Epithelial cell of esophagus (primary cell): ENCODE data around the gene TNNC1.
A peak's percentile ranks its signal among the peaks of the same experiment; 100 is the strongest.

Source experiments
- DNase-seq: peaks from one replicate; pipeline ENCODE4 v3.0.0; 2010; ENCODE audit warnings: low read depth
- H3K4me3 ChIP-seq: 2 replicates; pipeline ENCODE4 v1.5.1; 2011; ENCODE audit warnings: mild to moderate bottlenecking, low read length, control low read depth
- TF ChIP-seq, protein P1 (sequence below): IDR thresholded peaks from 2 replicates; pipeline ENCODE4 v1.5.1; 2011; ENCODE audit warnings: low read depth, mild to moderate bottlenecking, low read length, control low read depth, inconsistent platforms; ENCODE audit not compliant: insufficient read depth; ENCODE audit errors: missing control alignments

The TNNC1 gene

DNA sequence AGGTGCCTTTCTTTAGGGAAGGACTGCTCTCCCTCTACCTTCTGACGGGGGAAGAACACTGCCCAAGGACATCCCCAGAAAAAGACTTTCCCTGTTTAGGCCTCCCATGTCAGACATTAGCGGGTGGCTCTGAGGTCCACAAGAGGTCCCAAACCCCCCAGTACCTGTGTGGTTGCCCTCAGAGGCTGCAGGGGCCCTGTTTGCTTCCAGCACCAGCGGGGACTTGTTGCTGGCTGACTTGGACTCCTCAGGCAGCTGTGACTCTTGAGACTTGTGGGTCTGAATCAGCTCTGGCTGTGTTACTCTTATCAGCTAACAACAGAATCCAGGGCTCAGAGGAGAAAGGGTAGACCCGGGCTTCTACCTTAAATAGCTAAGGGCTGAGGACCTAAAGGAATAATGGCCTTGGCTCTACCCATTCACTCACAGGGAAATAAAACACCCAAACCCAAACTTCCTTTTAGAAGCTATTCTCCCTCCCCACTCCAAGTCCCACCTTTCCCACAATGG lies 48.2 kb downstream of the TNNC1 start:
- H3K4me3 ChIP-seq = peak overlapping the region; percentile 37
- TF ChIP-seq, protein P1, sequence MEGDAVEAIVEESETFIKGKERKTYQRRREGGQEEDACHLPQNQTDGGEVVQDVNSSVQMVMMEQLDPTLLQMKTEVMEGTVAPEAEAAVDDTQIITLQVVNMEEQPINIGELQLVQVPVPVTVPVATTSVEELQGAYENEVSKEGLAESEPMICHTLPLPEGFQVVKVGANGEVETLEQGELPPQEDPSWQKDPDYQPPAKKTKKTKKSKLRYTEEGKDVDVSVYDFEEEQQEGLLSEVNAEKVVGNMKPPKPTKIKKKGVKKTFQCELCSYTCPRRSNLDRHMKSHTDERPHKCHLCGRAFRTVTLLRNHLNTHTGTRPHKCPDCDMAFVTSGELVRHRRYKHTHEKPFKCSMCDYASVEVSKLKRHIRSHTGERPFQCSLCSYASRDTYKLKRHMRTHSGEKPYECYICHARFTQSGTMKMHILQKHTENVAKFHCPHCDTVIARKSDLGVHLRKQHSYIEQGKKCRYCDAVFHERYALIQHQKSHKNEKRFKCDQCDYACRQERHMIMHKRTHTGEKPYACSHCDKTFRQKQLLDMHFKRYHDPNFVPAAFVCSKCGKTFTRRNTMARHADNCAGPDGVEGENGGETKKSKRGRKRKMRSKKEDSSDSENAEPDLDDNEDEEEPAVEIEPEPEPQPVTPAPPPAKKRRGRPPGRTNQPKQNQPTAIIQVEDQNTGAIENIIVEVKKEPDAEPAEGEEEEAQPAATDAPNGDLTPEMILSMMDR = no peak
- peak; percentile 47 for DNase-seq

DNA sequence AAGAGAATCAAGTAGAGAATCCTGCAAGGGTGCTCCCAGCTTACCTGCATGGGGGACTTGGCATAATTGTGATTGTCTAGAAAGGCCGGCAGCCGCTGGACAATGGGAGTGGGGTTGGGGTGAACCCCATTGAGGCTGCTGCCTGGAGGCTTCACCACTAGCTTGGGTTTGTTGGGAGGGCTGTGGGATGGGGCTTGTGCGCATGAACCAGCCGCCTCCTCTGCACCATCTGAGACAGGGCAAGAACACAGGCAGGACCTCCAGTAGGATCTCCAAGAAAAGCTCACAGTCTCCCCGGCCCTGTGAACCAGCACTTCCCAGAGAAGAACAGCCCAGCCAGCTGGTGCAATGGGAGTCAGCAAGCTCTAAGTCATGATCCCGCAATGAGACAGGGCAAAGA lies 48.8 kb downstream of the TNNC1 start:
- DNase-seq = no peak
- TF ChIP-seq, protein P1 = no peak
- no peak overlapping the region for H3K4me3 ChIP-seq

DNA sequence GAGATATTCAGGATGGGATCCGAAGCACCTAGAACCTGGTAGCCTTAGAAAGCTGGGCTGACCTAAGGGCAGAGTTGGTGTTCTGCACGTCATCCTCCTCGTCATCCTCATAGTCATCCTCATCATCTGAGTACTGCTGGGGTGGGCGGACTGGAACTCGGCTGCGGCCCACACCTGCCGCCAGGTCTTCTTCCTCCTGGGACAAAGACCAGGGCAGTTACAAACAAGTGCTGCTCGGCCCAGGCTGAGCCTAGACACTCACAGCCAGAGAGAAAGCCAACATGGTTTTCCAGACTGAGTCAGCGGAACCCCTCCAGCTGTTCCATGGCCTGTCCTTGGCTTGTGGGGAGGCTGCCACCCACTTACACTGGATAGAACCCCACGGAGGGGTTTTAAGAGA lies 49.5 kb downstream of the TNNC1 start:
- no peak overlapping the region for H3K4me3 ChIP-seq

DNA sequence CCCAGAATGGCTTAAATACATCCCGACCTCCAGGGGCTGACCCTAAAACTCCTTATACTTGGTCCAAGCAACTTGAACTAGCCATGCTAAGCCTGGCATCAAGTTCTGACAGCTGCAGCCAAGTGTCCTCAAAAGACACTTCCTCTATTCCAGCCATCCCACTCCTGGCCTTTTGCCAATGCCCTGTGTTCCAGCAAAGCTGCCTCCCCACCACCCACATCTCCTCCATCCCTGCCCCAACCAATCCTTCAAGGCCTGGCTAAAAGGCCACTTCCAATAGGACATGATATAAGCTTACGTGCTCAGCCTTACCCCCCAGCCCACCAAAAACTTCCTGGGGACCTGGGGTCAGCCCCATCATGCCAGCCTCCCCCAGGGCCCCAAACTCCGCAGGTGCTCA lies 49.9 kb downstream of the TNNC1 start:
- no peak overlapping the region for H3K4me3 ChIP-seq
- TF ChIP-seq, protein P1 = no peak
- DNase-seq = no peak

More for the DNA sequence above, 49.5 kb downstream of the TNNC1 start:
- no peak for DNase-seq
- TF ChIP-seq, protein P1 = no peak

DNA sequence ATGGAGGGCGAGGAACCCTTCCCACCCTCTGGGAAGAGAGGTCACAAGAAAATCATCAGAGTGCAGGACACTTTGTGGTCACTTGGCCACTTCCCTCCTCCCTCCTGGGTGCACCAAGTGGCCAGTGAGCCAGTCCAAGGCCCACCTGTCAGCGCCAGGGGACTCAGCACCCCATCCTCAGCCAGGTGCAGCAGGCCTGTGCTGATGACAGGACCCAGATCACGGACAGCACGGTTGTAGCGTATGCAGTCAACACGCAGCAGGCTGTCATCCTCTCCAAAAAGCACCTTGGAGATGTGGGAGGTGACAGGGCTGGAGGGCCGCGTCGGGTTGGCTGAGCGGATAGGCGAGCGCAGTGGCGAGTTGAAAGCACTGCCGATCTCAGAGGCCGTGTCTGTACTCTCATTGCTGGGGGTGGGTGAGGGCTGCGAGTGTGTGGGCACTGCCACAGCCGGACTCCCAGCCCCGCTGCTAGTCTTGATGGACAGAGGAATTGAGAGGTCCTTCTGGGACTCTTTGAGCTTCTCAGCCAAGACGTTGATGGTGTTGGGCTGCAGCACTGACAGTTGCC lies 50.5 kb downstream of the TNNC1 start:
- no peak for DNase-seq
- H3K4me3 ChIP-seq = no peak overlapping the region
- TF ChIP-seq, protein P1 = no peak

DNA sequence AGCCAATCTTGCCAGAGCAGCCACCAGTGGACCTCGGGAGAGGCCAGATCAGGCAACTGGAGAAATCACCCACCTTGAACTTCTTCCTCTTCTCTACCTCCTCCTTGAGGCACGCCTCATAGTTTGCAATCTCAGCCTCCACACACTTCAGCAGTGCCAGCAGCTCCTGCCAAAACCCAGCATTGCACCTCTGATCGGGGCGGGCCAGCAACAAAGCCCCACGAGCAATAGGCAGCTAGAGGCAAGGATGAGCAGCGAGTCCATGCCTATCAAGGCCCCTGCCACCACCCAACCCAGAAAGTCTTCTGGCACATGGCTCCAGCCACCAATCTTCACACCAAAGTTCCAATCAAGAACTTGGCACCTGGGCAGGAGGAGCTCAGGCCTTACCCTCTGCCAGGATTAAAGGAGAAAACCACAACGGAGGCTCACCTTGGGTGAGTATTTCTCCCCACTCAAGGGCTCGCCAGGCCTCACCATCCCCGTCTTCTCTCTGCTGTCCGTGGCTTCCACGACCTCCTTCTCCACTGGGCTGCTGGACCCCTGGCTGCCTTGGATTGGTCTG lies 51.1 kb downstream of the TNNC1 start:
- no peak overlapping the region for H3K4me3 ChIP-seq
- DNase-seq = no peak
- TF ChIP-seq, protein P1 = no peak

DNA sequence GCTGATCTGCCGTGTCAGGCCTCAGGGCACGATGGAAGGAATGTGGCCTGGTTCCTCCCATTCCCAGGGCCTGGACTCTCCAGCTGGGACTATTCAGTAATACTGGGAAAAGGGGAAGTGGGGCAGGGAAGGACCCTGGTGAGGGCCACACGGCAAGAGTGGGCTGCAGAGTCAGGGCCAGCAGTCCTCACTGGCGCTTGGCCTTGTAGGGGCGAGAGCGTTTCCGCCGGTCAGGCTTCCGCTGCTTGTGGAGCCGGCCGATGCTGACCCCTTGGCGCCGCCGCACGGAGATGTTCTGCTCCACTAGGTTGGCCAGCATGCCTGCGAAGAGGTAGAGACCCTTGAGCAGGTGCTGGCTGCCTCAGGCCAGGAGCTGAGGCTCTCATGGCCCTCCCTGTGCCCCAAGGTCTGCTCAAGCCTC lies 51.7 kb downstream of the TNNC1 start:
- no peak overlapping the region for H3K4me3 ChIP-seq
- DNase-seq = no peak
- TF ChIP-seq, protein P1 = no peak
